Ovary (tissue), 3 donors: ENCODE data around the gene GCNT2.

Experiments used
- CTCF ChIP-seq, 3 donors: fragments of 450-650 bp in 2 of 3; fragments of 200-600 bp in 1 of 3; IDR thresholded peaks; one replicate each; pipeline versions ENCODE4 v1.5.1 to v1.8.0; 2016 to 2022; ENCODE audit warnings: antibody characterized with exemption in 3 of 3, mild to moderate bottlenecking in 1 of 3
- POLR2A ChIP-seq: fragments of 450-650 bp; IDR thresholded peaks from one replicate; pipeline ENCODE4 v1.6.1; 2017; ENCODE audit warnings: antibody characterized with exemption, mild to moderate bottlenecking, moderate library complexity
- donor health status: DM: no; HTN: no; CAD: no.

GRCh38 chr6:10659699-10660348 is 138.7 kb downstream of the GCNT2 start:
- TF ChIP-seq POLR2A (no peak), CTCF (IDR thresholded peaks at IDR 0.05) (no peak)
